Measurements from ENCODE around the gene ULBP3.
"Not testable (repeated sequence)": the region's sequence is repeated elsewhere in the genome, so short reads cannot be mapped to it uniquely, and the experiment has no call there.

Gene ULBP3

DNA sequence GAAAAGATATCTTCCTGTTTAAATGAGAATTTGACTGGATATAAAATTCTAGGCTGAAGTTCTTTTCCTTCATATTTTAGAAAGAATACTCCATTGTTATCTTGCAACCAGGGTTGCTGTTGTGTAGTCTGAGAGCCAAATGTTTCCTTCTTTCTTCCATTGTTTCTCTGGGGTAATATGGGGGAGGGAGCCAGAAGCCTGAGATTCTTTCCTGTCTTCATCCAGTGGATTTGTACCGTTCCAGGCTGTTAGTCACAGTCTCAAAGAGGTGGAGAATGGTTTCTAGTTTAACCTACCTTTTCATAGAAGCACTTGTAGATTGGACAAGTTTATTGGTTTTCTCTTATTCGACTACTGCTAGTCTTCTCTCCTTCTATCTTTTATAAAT lies 6.1 kb upstream of the ULBP3 start:
- DNase-seq: no peak

DNA sequence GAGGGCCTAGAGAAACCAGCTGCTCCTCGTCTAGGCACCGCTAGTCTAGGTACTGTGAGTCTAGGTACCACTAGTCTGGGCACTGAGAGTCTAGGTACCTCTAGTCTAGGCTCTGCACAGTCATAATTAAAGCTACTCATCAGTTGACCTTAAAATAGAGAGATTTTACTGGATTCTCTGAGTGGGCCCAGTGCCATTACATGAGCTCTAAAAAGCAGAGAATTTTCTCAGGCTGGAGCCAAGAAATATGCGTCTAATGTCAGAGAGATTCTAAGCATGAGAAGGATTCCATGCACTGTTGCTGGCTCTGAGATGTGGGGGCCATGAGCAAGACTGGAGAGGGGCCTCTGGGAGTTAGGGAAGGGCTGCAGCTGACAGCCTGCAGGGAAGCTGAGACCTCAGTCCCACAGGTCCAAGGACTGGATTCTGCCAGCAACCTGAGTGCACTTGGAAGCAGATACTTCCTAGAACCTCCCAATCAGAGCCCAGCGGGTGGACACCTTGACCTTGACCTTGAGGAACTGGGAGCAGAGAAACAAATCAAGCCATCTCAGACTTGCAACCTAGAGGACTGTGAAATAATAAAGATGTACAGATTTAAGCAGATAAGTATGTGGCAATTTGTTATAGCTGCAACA lies 5.6 kb upstream of the ULBP3 start:
- DNase-seq: not testable (repeated sequence)

DNA sequence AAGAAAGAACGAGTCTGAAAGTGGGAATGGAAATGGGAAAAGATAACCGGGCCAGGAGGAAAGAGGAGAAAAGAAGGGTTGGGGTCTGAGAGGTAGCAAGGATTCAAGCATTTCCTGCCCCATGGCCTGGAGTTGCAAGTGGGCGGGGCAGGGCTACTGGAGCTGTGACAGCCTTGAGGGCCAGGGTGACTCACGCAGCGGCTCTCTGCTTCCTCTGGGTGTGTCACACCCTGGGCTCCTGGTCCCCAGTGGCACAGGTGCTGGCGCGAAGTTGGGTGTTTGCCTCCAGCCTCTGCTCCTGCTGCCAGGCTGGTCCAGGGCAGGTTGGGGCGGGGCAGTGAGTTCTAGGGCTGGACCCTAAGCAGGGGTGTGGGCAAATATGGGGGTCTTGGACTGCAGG lies 3.3 kb upstream of the ULBP3 start:
- DNase-seq: peak; percentile 21 to 23

DNA sequence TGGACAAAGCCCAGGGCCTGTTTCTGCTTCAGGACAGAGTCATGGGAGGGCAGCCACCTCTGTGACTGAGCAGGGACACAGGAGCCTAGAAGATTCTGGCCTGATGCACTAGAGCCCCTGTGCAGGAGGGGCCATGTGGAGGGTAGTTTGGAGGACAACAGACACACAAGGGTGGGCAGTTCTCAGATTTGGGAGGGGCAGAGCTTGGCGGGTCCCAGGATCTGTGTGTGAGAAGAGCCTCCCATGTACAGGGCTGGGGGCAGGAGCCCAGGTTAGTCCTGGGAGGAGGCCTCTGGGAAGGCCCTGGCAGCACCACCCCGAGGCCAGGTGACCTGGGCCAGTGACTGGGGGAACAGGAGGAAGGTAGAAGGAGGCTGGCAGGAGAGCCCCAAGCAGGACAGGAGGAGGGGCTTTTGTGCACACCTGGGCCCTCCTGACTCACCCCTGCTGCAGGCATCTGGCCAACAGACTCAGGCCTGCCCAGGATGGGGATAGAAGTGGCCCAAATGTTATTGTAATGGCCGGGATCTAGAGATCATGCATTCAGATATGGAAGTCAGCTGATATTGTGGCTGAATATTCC lies 1.4 kb upstream of the ULBP3 start:
- DNase-seq: no peak

DNA sequence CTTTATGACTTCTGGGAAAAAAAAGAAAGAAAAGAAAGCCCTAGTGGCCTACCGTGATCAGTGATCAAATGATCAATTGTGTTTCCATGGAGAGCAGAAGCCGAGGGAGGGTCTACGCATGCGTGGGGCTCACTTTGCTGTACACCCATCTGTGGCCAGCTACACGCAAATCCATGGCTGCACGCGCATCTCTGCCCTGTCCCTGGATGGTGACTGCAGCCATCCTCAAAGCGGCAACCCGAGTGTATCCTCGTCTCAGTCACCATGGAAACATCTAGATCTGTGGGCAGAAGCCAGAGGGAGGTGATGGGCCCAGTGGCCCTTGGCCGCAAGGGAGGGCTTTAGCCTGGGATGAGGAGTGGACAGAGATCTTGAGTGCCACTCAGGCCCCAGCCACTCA lies 785 bp upstream of the ULBP3 start:
- no peak for DNase-seq

DNA sequence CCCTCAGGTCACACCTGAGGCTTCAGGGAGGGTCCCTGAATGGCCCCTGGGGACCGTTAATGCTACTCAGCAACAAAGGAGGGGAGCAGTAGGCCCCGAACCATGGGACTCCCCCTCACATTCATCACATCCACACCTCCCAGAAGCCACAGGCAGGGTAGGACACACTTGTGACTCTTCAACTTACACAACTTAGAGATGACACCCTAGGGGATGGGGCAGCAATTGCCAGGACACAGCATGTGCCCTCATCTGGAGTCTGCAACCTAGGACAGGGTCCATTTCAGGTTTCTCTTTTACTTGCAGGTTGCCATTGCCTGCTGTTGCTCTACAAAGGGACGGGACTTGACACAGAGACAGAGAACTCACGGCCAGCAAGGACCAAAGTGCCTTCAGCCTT lies 770 bp downstream of the ULBP3 start:
- no peak for DNase-seq

DNA sequence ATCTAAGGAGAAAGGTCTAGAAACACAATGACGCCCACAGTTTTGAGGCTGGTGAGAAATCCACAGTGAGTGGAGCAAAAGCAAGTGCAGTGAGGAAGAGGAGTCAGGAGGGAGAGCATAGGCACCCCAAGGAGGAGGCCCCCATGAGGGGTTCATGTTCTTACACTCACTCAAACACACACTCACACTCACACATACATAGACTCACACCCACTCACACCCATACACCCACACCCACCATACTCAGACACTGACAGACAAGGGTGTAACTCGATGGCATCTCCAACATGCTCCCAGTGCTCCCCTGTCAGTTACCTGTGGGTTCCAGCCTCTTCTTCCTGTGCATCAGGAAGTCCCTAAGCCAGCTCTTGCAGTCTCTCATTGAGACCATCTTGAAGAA lies 3.8 kb downstream of the ULBP3 start:
- no peak for DNase-seq

DNA sequence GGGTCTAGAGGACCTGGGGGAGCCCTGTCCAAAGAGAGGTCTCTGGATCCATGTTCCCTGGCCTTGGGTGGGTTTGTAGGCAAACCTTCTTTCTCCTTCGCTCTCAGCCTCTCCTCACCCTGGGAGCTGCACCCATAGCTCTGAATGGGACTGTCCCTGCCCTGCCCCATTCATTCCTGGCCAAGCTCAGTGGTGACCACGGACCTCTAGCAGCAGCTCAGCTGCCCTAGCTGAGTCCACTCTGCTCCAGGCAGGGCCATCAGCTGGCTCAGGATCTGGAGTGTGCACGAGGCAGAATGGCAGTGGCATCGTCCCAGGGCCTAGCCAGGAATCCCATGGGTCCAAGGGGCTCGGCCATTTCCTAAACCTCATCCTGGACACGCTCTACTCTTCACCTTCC lies 5.3 kb downstream of the ULBP3 start:
- no peak for DNase-seq

DNA sequence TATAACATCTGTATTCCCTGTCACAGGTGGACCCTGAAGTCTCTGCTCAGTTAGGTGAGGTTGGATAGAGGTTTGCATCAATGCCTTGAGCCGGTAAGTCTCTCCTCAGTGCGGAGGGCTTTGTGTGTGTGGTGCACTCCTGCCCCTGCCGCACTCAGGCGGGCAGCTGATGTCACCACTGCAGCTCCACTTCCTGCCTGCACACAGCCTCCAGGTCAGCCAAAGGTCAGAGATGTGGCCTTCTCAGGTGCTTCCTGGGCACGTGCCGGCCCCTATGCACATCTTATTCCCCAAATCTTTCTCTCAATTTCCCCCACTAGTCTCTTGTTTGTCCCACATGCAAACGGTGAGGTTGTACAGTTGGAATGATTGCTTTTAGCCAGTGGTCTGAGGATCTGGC lies 8.9 kb downstream of the ULBP3 start:
- DNase-seq: not testable (repeated sequence)

DNA sequence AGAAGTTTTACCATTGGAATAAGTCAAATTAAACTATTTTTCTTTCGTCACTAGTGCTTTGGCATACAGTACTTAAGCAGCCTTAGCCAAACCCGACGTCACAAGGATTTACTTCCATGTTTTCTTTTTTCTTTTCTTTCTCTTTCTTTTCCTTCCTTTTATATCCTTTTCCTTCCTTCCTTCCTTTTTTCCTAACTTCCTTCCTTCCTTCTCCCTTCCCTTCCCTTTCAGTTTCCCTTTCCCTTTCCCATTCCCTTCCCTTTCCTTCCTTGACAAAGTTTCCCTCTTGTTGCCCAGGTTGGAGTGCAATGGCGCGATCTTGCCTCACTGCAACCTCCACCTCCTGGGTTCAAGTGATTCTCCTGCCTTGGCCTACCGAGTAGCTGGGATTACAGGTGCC lies 9.9 kb downstream of the ULBP3 start:
- no peak for DNase-seq

DNA sequence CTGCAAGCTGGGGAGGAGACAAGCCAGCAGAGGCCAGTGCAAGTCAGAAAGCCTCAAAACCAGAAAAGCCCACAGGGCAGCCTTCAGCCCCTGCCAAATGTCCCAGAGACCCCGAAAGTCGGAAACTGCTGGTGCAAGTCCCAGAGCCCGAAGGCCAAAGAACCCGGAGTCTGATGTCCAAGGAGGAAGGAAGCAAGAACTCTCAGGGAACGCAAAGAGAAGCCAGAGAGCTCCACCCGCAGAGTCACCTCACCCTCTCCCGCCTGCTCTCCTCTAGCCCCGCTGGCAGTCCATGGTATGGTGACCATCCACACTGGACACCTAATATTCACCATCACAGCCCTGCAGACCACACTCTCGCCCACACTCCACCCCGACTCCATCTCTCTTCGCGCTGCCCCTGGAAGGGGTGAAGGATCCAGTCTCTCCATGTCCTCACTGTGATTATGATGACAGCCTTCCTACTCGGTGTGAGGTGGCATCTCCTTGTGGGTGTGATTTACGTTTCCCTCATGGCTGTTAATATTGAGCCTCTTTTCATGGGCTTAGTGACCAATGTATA lies 10.6 kb downstream of the ULBP3 start:
- DNase-seq: no peak

DNA sequence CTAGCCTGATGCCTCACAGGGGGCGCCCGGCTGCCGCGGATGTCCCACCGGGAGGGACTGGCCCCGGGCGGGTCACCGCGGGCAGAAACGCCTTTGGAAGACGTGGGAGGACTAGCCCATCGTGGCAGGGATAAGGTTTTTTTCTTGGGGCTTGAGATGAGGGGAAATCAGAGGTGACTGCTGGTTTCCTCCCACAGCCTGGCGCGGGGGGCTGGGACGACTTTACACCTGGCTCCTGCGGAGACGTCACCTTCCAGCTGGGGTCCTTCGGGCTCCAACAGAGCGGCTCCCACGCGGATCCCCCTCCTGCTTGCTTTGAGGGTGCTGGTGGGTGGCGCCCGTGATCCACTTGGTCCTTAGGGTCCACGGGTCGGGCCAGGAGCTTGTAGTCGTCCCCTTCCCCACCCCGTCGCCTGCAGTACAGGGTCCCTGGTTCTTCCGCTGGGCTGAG lies 11.4 kb downstream of the ULBP3 start:
- DNase-seq: no peak

DNA sequence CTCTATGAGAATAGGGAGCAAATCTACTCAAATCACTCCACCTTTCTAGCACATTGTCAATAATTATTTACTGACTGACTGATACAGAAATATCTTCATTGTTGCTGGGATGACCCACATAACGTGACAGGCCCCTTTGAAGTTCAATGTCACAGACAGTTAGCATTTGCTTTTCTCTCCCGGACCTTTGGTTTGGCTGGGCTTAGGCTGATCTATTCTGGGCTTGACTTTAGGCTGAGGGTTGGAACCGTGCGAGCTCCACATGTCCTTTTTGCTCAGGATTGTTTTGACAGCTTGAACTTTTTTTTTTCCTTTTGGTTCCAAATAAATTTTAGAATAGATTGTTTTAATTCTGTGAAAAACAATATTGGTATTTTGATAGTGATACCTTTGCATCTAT lies 12.0 kb downstream of the ULBP3 start:
- no peak for DNase-seq

DNA sequence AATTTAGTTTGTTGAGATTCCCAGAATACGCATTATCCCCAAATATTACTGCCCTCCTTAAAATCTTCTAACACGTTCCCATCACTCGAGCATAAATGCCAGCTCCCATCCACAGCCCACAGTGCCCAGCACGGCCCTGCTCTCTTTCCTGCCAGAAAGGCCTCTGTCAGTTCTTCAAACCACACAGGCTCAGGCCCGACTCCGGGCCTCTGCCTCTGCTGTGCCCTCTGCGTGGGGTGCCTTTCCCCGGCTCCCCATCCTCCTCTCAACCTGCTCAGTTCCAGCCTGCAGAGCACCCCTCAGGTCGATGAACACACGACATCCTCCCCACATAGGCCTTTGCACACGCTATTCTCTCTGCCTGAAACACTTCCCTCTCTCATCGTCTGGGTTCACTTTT lies 12.8 kb downstream of the ULBP3 start:
- DNase-seq: no peak

DNA sequence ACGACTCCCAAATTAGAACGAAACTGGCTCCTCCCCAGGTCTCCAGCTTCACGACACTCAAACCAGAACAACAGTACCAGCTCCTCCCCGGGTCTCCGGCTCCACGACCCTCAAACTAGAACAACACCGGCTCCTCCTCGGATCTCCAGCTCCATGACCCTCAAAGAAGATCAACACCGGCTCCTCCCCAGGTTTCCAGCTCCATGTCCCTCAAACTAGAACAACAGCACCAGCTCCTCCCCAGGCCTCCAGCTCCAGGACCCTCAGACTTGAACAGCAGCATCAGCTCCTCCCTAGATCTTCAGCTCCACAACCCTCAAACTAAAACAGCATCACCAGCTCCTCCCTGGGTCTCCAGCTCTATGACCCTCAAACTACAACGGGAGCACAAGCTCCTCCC lies 13.8 kb downstream of the ULBP3 start:
- DNase-seq: no peak

DNA sequence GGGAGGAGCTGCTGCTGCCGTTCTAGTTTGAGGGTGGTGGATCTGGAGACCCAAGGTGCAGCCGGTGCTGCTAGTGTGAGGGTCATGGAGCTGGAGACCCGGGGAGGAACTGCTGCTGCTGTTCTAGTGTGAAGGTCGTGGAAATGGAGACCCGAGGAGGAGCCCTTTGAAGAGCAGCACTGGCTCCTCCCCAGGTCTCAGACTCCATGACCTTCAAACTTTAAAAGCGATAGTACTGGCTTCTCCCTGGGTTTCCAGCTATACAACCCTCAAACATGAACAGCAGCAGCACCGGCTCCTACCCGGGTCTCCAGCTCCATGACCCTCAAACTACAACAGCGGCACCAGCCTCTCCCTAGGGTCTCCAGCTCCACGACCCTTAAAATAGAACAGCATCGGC lies 15.5 kb downstream of the ULBP3 start:
- no peak for DNase-seq

DNA sequence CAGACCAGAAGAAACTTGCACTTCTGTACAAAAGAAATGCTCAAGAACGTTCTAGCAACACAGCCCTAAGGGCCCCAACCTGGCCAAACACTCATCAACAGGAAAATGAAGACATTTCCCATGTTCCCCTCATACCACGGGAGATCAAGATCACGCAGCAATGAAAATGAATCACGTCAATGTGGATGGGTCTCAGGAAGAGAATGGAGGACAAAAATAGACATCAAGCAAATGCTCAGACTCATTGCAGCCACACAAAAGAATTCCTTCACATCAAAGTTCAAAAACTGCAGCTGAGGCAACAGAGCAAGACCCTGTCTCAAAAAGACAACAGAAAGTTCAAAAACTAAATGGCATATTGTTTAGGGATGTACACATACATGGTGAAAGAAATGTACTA lies 18.1 kb downstream of the ULBP3 start:
- DNase-seq: no peak

DNA sequence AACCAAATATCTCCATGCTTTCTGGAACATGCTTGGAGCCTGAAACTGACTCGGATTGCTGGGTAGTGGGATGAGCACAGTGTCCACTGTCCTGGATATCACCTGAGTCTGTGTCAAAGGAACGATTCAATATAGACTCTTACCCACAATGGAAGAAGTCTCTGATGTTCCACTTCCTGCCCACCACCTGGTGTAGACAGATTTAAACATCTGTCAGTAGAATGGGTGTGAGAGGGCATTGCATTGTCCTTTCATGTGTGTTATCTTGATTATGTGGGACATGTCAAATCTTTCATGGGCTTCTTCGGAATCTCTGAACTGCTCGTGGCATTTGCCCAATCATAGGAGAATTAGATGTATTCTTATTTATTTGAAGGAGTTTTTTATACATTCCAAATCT lies 20.8 kb downstream of the ULBP3 start:
- no peak for DNase-seq

DNA sequence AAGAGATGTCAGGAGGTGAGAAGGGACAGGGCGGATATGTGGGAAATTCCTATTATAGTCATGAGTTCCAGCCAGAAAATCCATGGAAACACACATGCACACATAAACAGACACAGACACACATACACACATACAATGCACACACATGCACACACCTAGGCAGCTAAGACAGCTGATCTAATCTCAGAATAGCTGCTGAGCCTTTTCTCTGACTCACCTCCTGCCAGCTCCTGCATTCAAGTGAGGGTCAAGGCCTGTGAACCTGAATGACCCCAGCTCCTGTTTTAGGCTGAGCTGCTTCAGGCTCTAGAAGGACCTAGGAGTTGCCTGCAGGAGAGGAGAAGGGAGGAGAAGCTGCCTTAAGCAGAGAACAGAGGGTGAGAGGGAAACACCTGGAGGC lies 22.0 kb downstream of the ULBP3 start:
- no peak for DNase-seq

DNA sequence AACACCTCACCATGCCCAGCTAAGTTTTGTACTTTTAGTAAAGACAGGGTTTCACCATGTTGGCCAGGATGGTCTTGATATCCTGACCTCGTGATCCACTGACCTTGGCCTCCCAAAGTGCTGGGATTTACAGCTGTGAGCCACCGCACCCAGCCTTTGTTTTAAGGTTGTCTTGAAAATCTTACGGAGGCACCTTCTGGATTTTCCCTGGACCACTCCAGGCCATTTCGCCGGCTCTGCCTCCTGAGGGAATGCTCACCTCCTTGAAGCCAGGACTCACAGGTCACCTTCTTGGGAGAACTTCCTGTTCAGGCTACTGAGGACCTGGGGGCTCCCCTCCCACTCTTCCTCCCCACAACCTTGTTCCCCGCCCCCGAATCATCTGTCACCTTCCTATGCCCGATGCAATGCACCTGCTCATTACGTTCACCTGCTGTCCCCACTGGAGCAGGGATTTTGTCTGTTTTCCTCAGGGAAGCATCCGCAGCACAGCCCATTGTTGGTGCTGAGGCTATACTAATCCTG lies 24.2 kb downstream of the ULBP3 start:
- DNase-seq: no peak

DNA sequence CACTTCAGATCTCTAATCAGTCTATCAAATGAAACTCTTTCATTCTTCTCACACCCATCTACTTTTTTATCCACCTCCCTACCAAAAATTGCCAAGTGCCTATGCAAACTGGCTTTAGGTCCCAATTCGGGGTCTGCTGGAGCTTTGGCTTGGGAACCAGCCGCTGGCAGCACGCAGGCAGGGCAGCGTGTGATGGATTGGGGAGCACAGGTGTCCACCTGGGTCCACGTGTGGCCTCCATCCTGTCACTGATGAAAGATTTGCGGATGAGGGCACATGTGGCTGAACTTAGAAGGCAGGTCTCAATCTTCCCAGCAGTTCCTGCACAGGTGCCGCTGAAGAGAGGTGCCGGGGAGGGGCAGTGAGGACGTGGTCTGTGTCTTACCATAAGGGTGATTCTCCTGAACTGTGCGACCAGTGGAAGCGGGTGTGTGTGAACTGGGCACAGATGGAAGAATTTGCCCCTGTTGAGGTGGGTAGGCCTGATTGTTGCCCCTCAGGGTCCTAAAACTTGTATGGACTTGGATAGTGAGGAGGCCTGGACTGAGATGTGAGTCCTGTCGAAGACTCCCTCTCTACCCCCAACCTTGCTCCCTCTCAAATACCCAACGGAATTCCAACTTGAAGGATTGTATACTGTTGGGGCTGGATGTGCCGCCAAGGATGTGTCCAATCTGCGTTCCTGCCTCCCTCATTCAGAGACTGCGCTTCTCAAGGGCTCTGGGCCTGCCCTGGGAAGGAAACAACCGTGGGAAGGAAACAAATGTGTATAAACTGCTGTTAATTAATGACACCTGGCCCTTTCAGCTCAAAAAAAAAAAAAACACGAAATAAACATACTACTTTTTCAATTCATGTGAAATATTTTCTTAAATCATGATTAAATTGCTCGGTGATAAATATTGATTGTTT lies 25.2 kb downstream of the ULBP3 start:
- no peak for DNase-seq

DNA sequence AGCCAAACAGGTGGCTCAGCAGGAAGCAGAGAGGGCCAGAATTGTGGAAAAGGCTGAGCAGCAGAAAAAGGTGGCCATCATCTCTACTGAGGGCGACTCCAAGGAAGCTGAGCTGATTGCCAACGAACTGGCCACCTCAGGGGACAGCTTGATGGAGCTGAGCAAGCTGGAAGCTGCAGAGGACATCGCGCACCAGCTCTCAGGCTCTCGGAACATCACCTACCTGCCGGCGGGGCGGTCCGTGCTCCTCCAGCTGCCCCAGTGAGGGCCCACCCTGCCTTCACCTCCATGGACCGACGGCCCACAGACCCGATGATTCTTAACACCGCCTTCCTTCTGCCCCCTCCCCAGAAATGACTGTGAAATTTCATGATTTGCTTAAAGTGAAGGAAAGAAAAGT lies 25.8 kb downstream of the ULBP3 start:
- no peak for DNase-seq

DNA sequence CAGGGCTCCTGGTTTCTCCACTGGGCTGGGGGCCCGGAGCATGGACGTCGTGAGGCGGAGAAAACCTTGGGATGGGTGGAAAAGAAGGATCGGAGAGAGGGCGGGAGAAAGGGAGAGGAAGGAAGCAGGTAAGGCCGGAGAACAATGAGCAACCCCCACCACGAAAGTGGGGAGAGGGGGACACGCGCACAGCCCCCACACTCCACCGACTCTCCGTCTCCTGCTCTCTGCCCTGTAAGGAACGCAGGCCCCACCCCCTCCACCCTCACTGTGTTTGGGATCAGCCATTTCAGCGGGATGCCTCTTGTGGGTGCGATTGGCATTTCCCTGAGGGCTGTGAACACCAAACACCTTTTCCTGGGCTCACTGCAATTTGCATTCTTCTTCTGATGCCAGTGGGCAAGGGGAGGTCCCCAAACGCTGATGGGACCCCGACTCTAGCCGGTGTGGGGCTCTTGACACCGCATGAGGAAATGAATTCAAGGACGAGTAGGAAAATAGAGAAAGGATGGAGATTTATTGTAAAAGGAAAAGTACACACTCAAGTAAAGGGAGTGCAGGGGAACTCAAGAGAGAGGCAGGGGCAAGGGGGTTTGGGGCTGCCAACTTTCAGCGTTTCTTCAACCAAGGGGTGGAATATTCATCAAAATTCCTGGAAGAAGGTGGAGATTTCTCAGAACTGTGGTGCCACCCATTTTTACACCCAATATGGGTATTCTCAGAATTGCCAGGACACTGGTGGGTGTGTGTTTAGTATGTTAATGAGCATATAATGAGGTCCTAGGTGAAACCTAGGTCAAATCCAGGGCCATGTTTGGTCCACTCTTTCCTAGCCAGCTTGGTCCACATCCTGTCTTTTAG lies 30.5 kb downstream of the ULBP3 start:
- DNase-seq: no peak

Measured in activated CD4-positive, alpha-beta T cell treated with anti-CD3 and anti-CD28 coated beads, Interleukin-2, amount 50 U/mL, for 4 hours (primary cell).